K562 treated with DMSO at 1 percent for 4 hours (cell line): Measurements from ENCODE around the gene LHX6. TPM values are rescaled to one million over a fixed set of nuclear protein-coding genes. Genes with fewer than 3 reads are reported as not detected.

Source experiments
- total RNA-seq: library from RNA; unstranded; fragments of 300-600 nt; gene quantifications from 2 replicates; pipeline ENCODE4 v1.2.3, GENCODE V29; 2022; ENCODE audit not compliant: insufficient read depth

The LHX6 gene
- 2.3 and 3.5 TPM in 2 replicates for total RNA-seq

GRCh38 chr9:122228568-122229484 lies at the start of gene LHX6:
Gene LHX6, minus strand, starts transcription at chr9:122228957. Its CDS starts 217 bp downstream, at chr9:122228740.

DNA sequence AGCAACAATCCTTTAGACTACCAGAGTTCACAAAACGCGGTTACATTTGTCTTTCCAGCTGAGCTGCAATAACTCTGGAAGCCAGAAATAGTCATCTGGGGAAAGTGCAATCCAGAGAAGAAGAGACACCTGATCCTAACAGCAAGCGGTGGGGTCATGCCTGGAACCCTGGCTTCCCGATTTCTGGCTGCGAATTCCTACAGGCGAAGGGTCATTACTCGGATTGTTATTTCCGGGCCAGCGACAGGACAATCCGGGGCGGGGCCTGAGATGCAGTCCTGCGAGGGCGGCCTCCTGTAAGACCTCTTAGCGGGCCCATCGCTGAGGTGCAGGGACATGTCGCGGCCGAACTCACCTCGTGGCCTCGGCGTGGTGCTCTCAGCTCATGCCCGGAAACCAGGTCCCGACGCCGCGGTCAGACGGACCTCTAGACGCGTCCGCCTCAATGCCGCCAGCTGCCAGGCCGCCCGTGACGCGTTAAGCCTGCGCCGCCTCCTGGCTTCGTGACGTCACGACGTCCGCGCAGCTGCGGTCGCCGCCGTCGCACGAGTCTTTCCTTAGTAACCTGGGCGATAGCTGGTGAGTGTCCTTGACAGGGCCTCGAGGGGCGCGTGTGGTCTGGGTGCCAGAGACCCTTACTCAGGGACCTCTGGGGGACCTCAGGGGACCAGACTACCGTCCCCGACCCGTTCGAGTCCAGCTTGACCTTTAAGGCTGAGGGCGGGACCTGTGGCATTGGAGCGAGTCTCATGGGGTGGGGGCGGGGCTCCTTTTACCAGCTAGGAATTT lies 35.8 kb upstream of the LHX6 start, which contains the start of the genes MRRF and RBM18:
Gene MRRF (plus strand): TSS at position 523 of the 789 bp plus-strand sequence. CDS start 6,010 bp downstream, outside the sequence.
Gene RBM18 (minus strand): TSS at position 481 of the 789 bp plus-strand sequence. CDS start 3,348 bp downstream, outside the sequence.

GRCh38 chr9:122159026-122159924 lies 69.5 kb downstream of the LHX6 start, which contains the start of the genes MORN5 and NDUFA8:
Gene MORN5, plus strand, starts transcription at chr9:122159908. Its CDS starts 65 bp downstream, at chr9:122159973.
Gene NDUFA8, minus strand, starts transcription at chr9:122159779. Its CDS starts 102 bp downstream, at chr9:122159677.

Other genes with a start within 250 kb of the LHX6 start
- gene TTLL11, start 135.6 kb downstream of the LHX6 start, total RNA-seq = 4.0 and 4.5 TPM in 2 replicates
- gene NDUFA8, start 69.2 kb downstream of the LHX6 start, total RNA-seq = 176 and 177 TPM in 2 replicates
- gene MORN5, start 69.0 kb downstream of the LHX6 start, total RNA-seq = not detected in 2 replicates
- 9.6 and 15.9 TPM in 2 replicates for gene RBM18, start 35.9 kb upstream of the LHX6 start, total RNA-seq
- gene MRRF, start 35.9 kb upstream of the LHX6 start, total RNA-seq = 22.6 and 24.5 TPM in 2 replicates
- 12.8 and 17.2 TPM in 2 replicates for gene PTGS1, start 142.1 kb upstream of the LHX6 start, total RNA-seq
- not detected in 2 replicates for gene OR1J1, start 249.0 kb upstream of the LHX6 start, total RNA-seq